Lung microvascular endothelial cell (primary cell): Measurements from ENCODE around the gene CDH12. TPM values are rescaled to one million over a fixed set of nuclear protein-coding genes. Genes with fewer than 3 reads are reported as not detected.
"Not testable (repeated sequence)": the region's sequence is repeated elsewhere in the genome, so short reads cannot be mapped to it uniquely, and the experiment has no call there.

ENCODE experiments used
- DNase-seq, 2 donors: peaks; one replicate each; pipeline versions ENCODE4 v3.0.0 to v3.0.0-alpha.2; 2010; ENCODE audit warnings: low read depth in 2 of 2
- total RNA-seq: library from RNA; depleted of rRNA; stranded (reverse); fragments of >200 nt; gene quantifications from 2 replicates; pipeline ENCODE4 v1.2.1, GENCODE V29; 2014

Gene CDH12
- total RNA-seq, 1 donor from 2014 or later: not detected

GRCh38 chr5:22050931-22051330, 802.2 kb downstream of the CDH12 start:
- no peak for DNase-seq

GRCh38 chr5:22044229-22044628, 808.9 kb downstream of the CDH12 start:
- DNase-seq: no peak

GRCh38 chr5:22036061-22036460, 817.1 kb downstream of the CDH12 start:
- no peak for DNase-seq

- DNase-seq: no peak
Measured at GRCh38 chr5:22033066-22033465, 820.1 kb downstream of the CDH12 start.

- DNase-seq: no peak
Measured at GRCh38 chr5:22023784-22024183, 829.4 kb downstream of the CDH12 start.

- not testable (repeated sequence) for DNase-seq
Measured at GRCh38 chr5:22012893-22013292, 840.3 kb downstream of the CDH12 start.

- not testable (repeated sequence) for DNase-seq
Measured at GRCh38 chr5:22010808-22011207, 842.3 kb downstream of the CDH12 start.

GRCh38 chr5:22001097-22001496, 852.0 kb downstream of the CDH12 start:
- not testable (repeated sequence) for DNase-seq

- not testable (repeated sequence) for DNase-seq
Measured at GRCh38 chr5:21985799-21986198, 867.3 kb downstream of the CDH12 start.

GRCh38 chr5:21951571-21951970, 901.6 kb downstream of the CDH12 start:
- not testable (repeated sequence) for DNase-seq

GRCh38 chr5:21931116-21931515, 922.0 kb downstream of the CDH12 start:
- DNase-seq: no peak

GRCh38 chr5:21919414-21920022, 933.6 kb downstream of the CDH12 start:
- peak; percentile 59 to 70 for DNase-seq

GRCh38 chr5:21918451-21918850, 934.7 kb downstream of the CDH12 start:
- DNase-seq: no peak

- DNase-seq: no peak
Measured at GRCh38 chr5:21910731-21911130, 942.4 kb downstream of the CDH12 start.

- peak in 1 of 2 donors; percentile 51 for DNase-seq
Measured at GRCh38 chr5:21895766-21896350, 957.3 kb downstream of the CDH12 start.

GRCh38 chr5:21893161-21893560, 960.0 kb downstream of the CDH12 start:
- DNase-seq: no peak

- DNase-seq: no peak
Measured at GRCh38 chr5:21889581-21889980, 963.6 kb downstream of the CDH12 start.

- DNase-seq: no peak
Measured at GRCh38 chr5:21882074-21882745, 970.9 kb downstream of the CDH12 start.

GRCh38 chr5:21880164-21880563, 973.0 kb downstream of the CDH12 start:
- no peak for DNase-seq

GRCh38 chr5:21862986-21863385, 990.2 kb downstream of the CDH12 start:
- DNase-seq: no peak

- no peak for DNase-seq
Measured at GRCh38 chr5:21858441-21858840, 994.7 kb downstream of the CDH12 start.

GRCh38 chr5:21856987-21857386, 996.2 kb downstream of the CDH12 start:
- DNase-seq: no peak

GRCh38 chr5:21847300-21847699, 1005.8 kb downstream of the CDH12 start:
- peak in 1 of 2 donors; percentile 3 for DNase-seq
